HCT116 (cell line): ENCODE data around the gene TOM1. TPM values are rescaled to one million over a fixed set of nuclear protein-coding genes. Genes with fewer than 3 reads are reported as not detected.

Source experiments
- ATAC-seq: fragments of 200-7000 bp; cut with Tn5 transposase; 2 replicates; pipeline ENCODE4 v1.9.1; 2020; ENCODE audit warnings: mild to moderate bottlenecking, moderate library complexity
- BruUV-seq: library from RNA; stranded (reverse); fragments of 400-500 nt; replicated peaks from 2 replicates; lab custom pipeline; 2021; lab: Mats Ljungman, UMichigan
- CTCF ChIA-PET: fragments of 300-600 bp; sonication (Branson Sonifier 250); formaldehyde crosslinking; loops from one replicate; lab custom pipeline; 2021; ENCODE audit warnings: antibody characterized with exemption; lab: Charles Lee
- POLR2A ChIA-PET: fragments of 300-600, 350-600 bp; sonication (Branson Sonifier 250); formaldehyde crosslinking; loops from one replicate; lab custom pipeline; 2021; ENCODE audit warnings: antibody characterized with exemption; lab: Charles Lee
- RAD21 ChIA-PET, 2 experiments: fragments of 300-600 bp; sonication (Branson Sonifier 250); formaldehyde crosslinking; loops; one replicate each; lab custom pipeline; 2023; ENCODE audit warnings: low total read pairs in 2 of 2; ENCODE audit not compliant: uncharacterized antibody in 2 of 2, unreplicated experiment in 2 of 2, low non-redundant PET in 1 of 2; lab: Charles Lee
- DNase-seq: peaks from one replicate; pipeline ENCODE4 v3.0.0-alpha.2; 2010; ENCODE audit warnings: low read depth, low spot score
- H2AFZ ChIP-seq: fragments of 200-600 bp; shearing (Covaris generic), sonication (generic); 2 replicates; pipeline ENCODE4 v1.6.1; 2017; ENCODE audit warnings: low read depth, mixed run types, mixed read lengths, antibody characterized with exemption, low read length; ENCODE audit not compliant: poor library complexity, severe bottlenecking
- H3K27ac ChIP-seq: 2 replicates; pipeline ENCODE4 v1.5.1; 2012; ENCODE audit warnings: low read depth, low read length
- H3K27me3 ChIP-seq: fragments of 200-600 bp; sonication (generic); 2 replicates; pipeline ENCODE4 v1.6.1; 2016; ENCODE audit warnings: mixed run types, low read length, mixed read lengths; ENCODE audit not compliant: insufficient read depth
- H3K36me3 ChIP-seq, 2 experiments: fragments of 200-500 bp in 1 of 2; fragments of 200-600 bp in 1 of 2; sonication (Bioruptor generic) in 1 of 2; sonication (generic) in 1 of 2; 2 replicates each; pipeline versions ENCODE4 v1.5.1 to v1.6.1; 2014 to 2016; ENCODE audit warnings: low read length in 2 of 2, inconsistent platforms in 1 of 2, mixed read lengths in 1 of 2, mixed run types in 1 of 2; ENCODE audit not compliant: insufficient read depth in 2 of 2, control insufficient read depth in 1 of 2
- H3K4me1 ChIP-seq, 2 experiments: fragments of 200-600 bp in 1 of 2; sonication (generic) in 1 of 2; 2 replicates each; pipeline versions ENCODE4 v1.5.1 to v1.6.1; 2012 to 2017; ENCODE audit warnings: low read length in 2 of 2, inconsistent platforms in 1 of 2, mild to moderate bottlenecking in 1 of 2, mixed read lengths in 1 of 2, mixed run types in 1 of 2, moderate library complexity in 1 of 2; ENCODE audit not compliant: insufficient read depth in 2 of 2, control insufficient read depth in 1 of 2
- H3K4me2 ChIP-seq: fragments of 200-600 bp; sonication (generic); 2 replicates; pipeline ENCODE4 v1.6.1; 2017; ENCODE audit warnings: mixed run types, low read length, mixed read lengths
- H3K4me3 ChIP-seq, 2 experiments: fragments of 200-600 bp in 1 of 2; sonication (generic) in 1 of 2; replicated peaks in 1 of 2; 2 replicates each; pipeline ENCODE4 v1.5.1; 2011 to 2016; ENCODE audit warnings: low read length in 2 of 2, control low read depth in 1 of 2, low read depth in 1 of 2, mild to moderate bottlenecking in 1 of 2, mixed read lengths in 1 of 2, mixed run types in 1 of 2
- H3K79me2 ChIP-seq: fragments of 200-600 bp; sonication (generic); 2 replicates; pipeline ENCODE4 v1.6.1; 2017; ENCODE audit warnings: mild to moderate bottlenecking, mixed run types, low read length, moderate library complexity, mixed read lengths; ENCODE audit not compliant: insufficient read depth
- H3K9ac ChIP-seq: fragments of 200-600 bp; sonication (generic); 2 replicates; pipeline ENCODE4 v1.6.1; 2016; ENCODE audit warnings: low read length, mixed read lengths
- H3K9me2 ChIP-seq: fragments of 200-600 bp; sonication (generic), shearing (Covaris generic); 2 replicates; pipeline ENCODE4 v1.6.1; 2017; ENCODE audit warnings: mixed run types, mild to moderate bottlenecking, moderate library complexity; ENCODE audit not compliant: insufficient read depth
- H3K9me3 ChIP-seq, 2 experiments: fragments of 200-500 bp in 1 of 2; fragments of 200-600 bp in 1 of 2; sonication (Bioruptor generic) in 1 of 2; sonication (generic) in 1 of 2; 2 replicates each; pipeline ENCODE4 v1.6.1; 2014 to 2017; ENCODE audit warnings: low read length in 2 of 2, mixed read lengths in 2 of 2, inconsistent platforms in 1 of 2, low read depth in 1 of 2, mild to moderate bottlenecking in 1 of 2, mixed run types in 1 of 2, moderate library complexity in 1 of 2; ENCODE audit not compliant: control insufficient read depth in 1 of 2, insufficient read depth in 1 of 2
- H4K20me1 ChIP-seq: fragments of 200-600 bp; sonication (generic), shearing (Covaris generic); 2 replicates; pipeline ENCODE4 v1.6.1; 2017; ENCODE audit warnings: mixed run types, mild to moderate bottlenecking, moderate library complexity; ENCODE audit not compliant: insufficient read depth
- ATF3 ChIP-seq: IDR thresholded peaks from 2 replicates; pipeline ENCODE4 v1.6.1; 2012
- CBX3 ChIP-seq: IDR thresholded peaks from 2 replicates; pipeline ENCODE4 v1.6.1; 2012; ENCODE audit warnings: low read depth
- EGR1 ChIP-seq: IDR thresholded peaks from 2 replicates; pipeline ENCODE4 v1.6.1; 2012; ENCODE audit warnings: low read depth
- ELF1 ChIP-seq: IDR thresholded peaks from 2 replicates; pipeline ENCODE4 v1.6.1; 2012; ENCODE audit warnings: low read depth, borderline replicate concordance
- EZH2 ChIP-seq: fragments of 200-600 bp; sonication (generic); IDR thresholded peaks from 2 replicates; pipeline ENCODE4 v1.6.1; 2017; ENCODE audit warnings: antibody characterized with exemption, mixed run types
- EZH2phosphoT487 ChIP-seq: fragments of 200-600 bp; IDR thresholded peaks from 2 replicates; pipeline ENCODE4 v1.6.1; 2018; ENCODE audit warnings: antibody characterized with exemption, borderline replicate concordance
- FOSL1 ChIP-seq: IDR thresholded peaks from 2 replicates; pipeline ENCODE4 v1.6.1; 2012; ENCODE audit warnings: low read depth
- JUND ChIP-seq: IDR thresholded peaks from 2 replicates; pipeline ENCODE4 v1.6.1; 2012
- POLR2AphosphoS5 ChIP-seq: IDR thresholded peaks from 2 replicates; pipeline ENCODE4 v1.6.1; 2011; ENCODE audit warnings: mild to moderate bottlenecking, low read depth, low read length, moderate library complexity
- RAD21 ChIP-seq: IDR thresholded peaks from 2 replicates; pipeline ENCODE4 v1.6.1; 2012; ENCODE audit warnings: low read depth, mild to moderate bottlenecking
- SIN3A ChIP-seq: IDR thresholded peaks from 2 replicates; pipeline ENCODE4 v1.6.1; 2012; ENCODE audit warnings: low read depth
- SP1 ChIP-seq: IDR thresholded peaks from 2 replicates; pipeline ENCODE4 v1.6.1; 2012; ENCODE audit warnings: low read depth
- SRF ChIP-seq: IDR thresholded peaks from 2 replicates; pipeline ENCODE4 v1.6.1; 2012; ENCODE audit warnings: low read depth
- TCF7L2 ChIP-seq: IDR thresholded peaks from 2 replicates; pipeline ENCODE4 v1.7.0; 2011; ENCODE audit warnings: borderline replicate concordance, inconsistent platforms; ENCODE audit not compliant: insufficient read depth, insufficient read length; ENCODE audit errors: extremely low read depth
- YY1 ChIP-seq: IDR thresholded peaks from 2 replicates; pipeline ENCODE4 v1.6.1; 2011; ENCODE audit warnings: low read length, low read depth, moderate library complexity, mild to moderate bottlenecking; ENCODE audit not compliant: insufficient replicate concordance; ENCODE audit errors: extremely low read depth
- ZFX ChIP-seq: fragments of 450-650 bp; IDR thresholded peaks from 2 replicates; pipeline ENCODE4 v1.6.1; 2017
- ZNF274 ChIP-seq: fragments of 200-500 bp; sonication (Bioruptor generic); IDR thresholded peaks from 2 replicates; pipeline ENCODE4 v1.6.1; 2014; ENCODE audit warnings: mild to moderate bottlenecking, low read depth, low read length, inconsistent platforms
- intact Hi-C: fragments of 100-400 bp; cut with micrococcal nuclease; formaldehyde crosslinking; loops from 2 replicates; pipeline ENCODE4 v1.10.0; 2022
- total RNA-seq: library from RNA; stranded (reverse); gene quantifications from one replicate; pipeline ENCODE4 v1.2.1, GENCODE V29; 2021; ENCODE audit not compliant: unreplicated experiment
- TF ChIP-seq, protein P1 (sequence below): IDR thresholded peaks from 2 replicates; pipeline ENCODE4 v1.6.1; 2011; ENCODE audit warnings: mild to moderate bottlenecking, low read length, moderate library complexity; ENCODE audit not compliant: insufficient replicate concordance; ENCODE audit errors: extremely low read depth

The TOM1 gene
- total RNA-seq, 1 experiment from 2014 or later, result 18.0 TPM

- Histone ChIP-seq H4K20me1 (no peaks in the 10 kb centered on the region), H2AFZ (peak overlapping the region; percentile 71), H3K9me3 (no peaks in the 10 kb centered on the region), H3K4me2 (peak overlapping the region; percentile 80), H3K36me3 (peaks cover 2 to 11% of the 10 kb centered on the region in 2 experiments; a peak in 2 of 4 replicates), H3K4me3 (peak overlapping the region; percentile 69 to 87), H3K27me3 (no peaks in the 10 kb centered on the region), H3K9me2 (no peaks in the 10 kb centered on the region), H3K79me2 (peaks cover 49% of the 10 kb centered on the region), H3K9ac (peak overlapping the region; percentile 95), H3K27ac (peak overlapping the region; percentile 84), H3K4me1 (peaks cover 9 to 16% of the 10 kb centered on the region in 2 experiments; a peak in 3 of 4 replicates)
- DNase-seq, result no peak
- intact Hi-C loops, result no loop called here
- TF ChIP-seq CBX3 (no peak), YY1 (no peak), SIN3A (no peak), SP1 (peak; percentile 4; the same call in 1 of the 2 replicates), ZNF274 (no peak)
- TSS peak; percentile 49 for BruUV-seq
- CTCF ChIA-PET, result interaction anchor here (4.6 kb wide), 1 partner anchor 25 kb away, joined by 22 read pairs; no protein-coding TSS in a partner anchor
- RAD21 ChIA-PET, result no interaction called here
- peak; percentile 46 for ATAC-seq
- POLR2A ChIA-PET, result no interaction called here
Measured at GRCh38 chr22:35257002-35257320, 42.7 kb upstream of the TOM1 start.

- peaks cover 6 to 15% of the 10 kb centered on the region in 2 experiments; a peak in 2 of 4 replicates for H3K36me3 ChIP-seq
- H3K9me3 ChIP-seq, result no peaks in the 10 kb centered on the region
- no TSS peak for BruUV-seq
- ChIA-PET POLR2A (no interaction called here), RAD21 (interaction anchor here in 1 of 2 experiments (0.6 kb wide), 1 partner anchor 982 kb away, joined by 3 read pairs; the partner anchor contains the start of gene APOL2), CTCF (interaction anchor here (4.6 kb wide), 1 partner anchor 26 kb away, joined by 22 read pairs; no protein-coding TSS in a partner anchor)
- H3K27me3 ChIP-seq, result no peaks in the 10 kb centered on the region
- DNase-seq (peak; percentile 71), ATAC-seq (peak; percentile 91)
- H3K4me3 ChIP-seq, result peak within 1 kb of the TSS; percentile 69 to 87
- H4K20me1 ChIP-seq, result no peaks in the 10 kb centered on the region
- H3K79me2 ChIP-seq, result peaks cover 55% of the 10 kb centered on the region
- intact Hi-C loops, result no loop called here
- H3K9ac ChIP-seq, result peak within 1 kb of the TSS; percentile 95
- peaks cover 9 to 16% of the 10 kb centered on the region in 2 experiments; a peak in 3 of 4 replicates for H3K4me1 ChIP-seq
- peak within 1 kb of the TSS; percentile 71 for H2AFZ ChIP-seq
- no peaks in the 10 kb centered on the region for H3K9me2 ChIP-seq
- peak within 1 kb of the TSS; percentile 80 for H3K4me2 ChIP-seq
- peak within 1 kb of the TSS; percentile 84 for H3K27ac ChIP-seq
- no peak for TF ChIP-seq EZH2
- peak; percentile 94 for TF ChIP-seq YY1
- TF ChIP-seq JUND, result no peak
- peak; percentile 100 for TF ChIP-seq ZFX
- TF ChIP-seq CBX3, result peak; percentile 73; the same call in 1 of the 2 replicates
- TF ChIP-seq ATF3, result no peak
- TF ChIP-seq TCF7L2, result no peak
- TF ChIP-seq EZH2phosphoT487, result no peak
- peak; percentile 70 for TF ChIP-seq POLR2AphosphoS5
- no peak for TF ChIP-seq RAD21
- TF ChIP-seq ELF1, result no peak
- TF ChIP-seq ZNF274, result no peak
- no peak for TF ChIP-seq FOSL1
- TF ChIP-seq EGR1, result no peak
- TF ChIP-seq SRF, result peak; percentile 91
- TF ChIP-seq, protein P1, sequence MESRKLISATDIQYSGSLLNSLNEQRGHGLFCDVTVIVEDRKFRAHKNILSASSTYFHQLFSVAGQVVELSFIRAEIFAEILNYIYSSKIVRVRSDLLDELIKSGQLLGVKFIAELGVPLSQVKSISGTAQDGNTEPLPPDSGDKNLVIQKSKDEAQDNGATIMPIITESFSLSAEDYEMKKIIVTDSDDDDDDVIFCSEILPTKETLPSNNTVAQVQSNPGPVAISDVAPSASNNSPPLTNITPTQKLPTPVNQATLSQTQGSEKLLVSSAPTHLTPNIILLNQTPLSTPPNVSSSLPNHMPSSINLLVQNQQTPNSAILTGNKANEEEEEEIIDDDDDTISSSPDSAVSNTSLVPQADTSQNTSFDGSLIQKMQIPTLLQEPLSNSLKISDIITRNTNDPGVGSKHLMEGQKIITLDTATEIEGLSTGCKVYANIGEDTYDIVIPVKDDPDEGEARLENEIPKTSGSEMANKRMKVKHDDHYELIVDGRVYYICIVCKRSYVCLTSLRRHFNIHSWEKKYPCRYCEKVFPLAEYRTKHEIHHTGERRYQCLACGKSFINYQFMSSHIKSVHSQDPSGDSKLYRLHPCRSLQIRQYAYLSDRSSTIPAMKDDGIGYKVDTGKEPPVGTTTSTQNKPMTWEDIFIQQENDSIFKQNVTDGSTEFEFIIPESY, result no peak
Measured at GRCh38 chr22:35257321-35258190, 42.1 kb upstream of the TOM1 start, which contains the start of gene HMGXB4. Gene HMGXB4, plus strand, starts transcription at chr22:35257493. Its CDS starts 4,898 bp downstream, at chr22:35262391.
